ENCODE results near the gene KRT3.
"Not testable (repeated sequence)": the region's sequence is repeated elsewhere in the genome, so short reads cannot be mapped to it uniquely, and the experiment has no call there.

Gene KRT3

DNA sequence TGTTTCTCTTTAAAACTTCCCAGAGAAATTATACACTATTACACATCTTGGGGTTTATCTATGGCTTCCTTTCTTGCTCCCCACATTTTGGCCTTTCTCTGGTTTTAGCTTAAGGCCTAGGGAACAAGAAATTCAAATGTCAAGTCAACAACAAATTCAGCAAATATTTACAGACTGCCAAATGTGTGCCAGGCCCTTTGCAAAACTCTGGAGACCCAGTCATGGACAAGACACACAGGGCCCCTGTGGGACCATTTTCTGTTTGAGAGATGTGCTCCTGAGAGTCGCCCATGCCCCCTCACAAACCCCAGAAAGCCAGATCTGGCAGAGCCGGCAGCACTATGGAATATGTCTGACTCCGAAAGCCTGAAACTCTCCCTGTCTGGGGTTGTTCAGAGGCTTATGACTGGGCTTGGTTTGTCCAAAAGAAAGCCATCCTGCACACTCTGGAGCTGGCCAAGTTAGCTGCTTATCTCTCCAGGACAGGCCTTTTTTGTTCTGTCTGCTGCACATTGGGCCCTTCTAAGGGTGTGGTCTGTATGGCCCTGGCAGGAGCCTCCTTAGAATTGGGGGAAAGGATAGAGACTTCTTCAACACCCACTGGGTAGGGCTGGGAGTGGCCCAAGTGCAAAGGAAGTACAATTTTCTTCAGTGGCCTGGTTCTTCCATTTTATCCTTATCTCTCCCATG, 1.1 kb upstream of the KRT3 start:
- DNase-seq = no peak

DNA sequence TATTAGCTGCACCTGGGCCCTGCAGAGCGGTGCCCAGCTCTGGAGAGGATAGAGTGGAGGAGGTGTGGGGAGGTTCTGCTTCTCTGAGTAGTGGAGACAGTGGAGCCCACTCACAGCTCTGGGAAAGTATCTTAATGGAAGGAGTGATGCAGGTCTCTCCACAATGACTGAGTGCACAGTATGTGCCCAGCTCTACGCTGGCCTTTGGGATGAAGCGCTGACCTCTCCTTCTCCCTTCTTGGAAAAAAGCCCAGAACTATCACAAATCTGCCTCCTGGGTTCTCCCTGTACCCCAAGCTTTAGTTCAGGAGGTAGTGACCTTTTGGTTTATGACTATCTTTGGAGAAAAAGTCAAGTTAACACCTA, 495 bp upstream of the KRT3 start:
- DNase-seq = no peak

DNA sequence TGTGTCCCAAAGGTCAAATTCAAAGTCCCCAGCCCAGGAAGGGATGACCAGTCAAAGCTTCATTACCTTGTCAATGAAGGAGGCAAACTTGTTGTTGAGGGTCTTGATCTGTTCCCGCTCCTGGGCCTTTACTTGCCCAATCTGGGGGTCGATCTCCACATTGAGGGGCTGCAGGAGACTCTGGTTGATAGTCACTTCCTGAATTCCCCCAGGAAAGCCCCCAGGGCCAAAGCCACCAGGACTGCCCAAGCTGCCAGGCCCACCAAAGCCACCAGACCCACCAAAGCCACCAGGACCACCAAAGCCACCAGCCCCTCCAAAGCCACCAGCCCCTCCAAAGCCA, 614 bp downstream of the KRT3 start:
- DNase-seq = not testable (repeated sequence)

DNA sequence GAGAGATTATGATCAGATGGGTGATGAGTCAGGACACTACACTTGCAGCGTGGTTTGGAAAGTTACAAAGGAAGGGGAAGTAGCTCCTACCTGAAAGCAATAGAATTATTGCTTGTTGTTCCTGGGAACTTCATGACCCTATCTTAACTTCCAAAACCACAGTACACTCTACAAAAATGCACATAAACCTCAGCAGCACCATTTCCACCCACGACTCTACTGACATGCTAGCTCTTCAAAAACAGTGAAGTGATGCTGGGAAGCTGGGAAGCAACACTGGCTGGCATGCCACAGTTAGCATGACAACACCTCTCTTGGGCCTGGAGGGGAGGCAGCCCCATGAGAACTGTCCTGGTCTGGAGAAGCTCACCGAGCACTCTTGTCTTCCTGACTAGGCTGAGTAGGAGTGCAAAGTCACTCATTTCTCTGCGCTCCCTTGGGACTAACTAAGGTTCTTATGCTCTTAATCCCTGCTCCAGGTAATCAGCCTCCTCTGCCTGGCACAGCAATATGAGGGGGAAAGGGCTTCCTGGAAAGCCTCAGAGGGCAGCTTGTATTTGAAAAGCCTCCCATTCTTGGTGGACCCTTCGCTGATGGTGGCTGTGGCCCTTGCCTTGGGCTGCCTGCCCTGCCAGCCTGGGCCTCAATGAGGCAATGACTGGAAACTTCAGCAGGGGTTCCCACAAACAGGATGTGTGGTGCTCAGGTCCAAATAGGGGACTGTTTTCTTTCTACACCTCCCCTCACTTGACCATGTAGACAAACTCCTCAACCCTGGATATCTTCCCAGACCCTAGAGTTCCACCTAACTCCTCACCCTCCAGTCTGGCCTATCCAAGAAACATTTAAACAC, 1.2 kb downstream of the KRT3 start:
- no peak for DNase-seq

DNA sequence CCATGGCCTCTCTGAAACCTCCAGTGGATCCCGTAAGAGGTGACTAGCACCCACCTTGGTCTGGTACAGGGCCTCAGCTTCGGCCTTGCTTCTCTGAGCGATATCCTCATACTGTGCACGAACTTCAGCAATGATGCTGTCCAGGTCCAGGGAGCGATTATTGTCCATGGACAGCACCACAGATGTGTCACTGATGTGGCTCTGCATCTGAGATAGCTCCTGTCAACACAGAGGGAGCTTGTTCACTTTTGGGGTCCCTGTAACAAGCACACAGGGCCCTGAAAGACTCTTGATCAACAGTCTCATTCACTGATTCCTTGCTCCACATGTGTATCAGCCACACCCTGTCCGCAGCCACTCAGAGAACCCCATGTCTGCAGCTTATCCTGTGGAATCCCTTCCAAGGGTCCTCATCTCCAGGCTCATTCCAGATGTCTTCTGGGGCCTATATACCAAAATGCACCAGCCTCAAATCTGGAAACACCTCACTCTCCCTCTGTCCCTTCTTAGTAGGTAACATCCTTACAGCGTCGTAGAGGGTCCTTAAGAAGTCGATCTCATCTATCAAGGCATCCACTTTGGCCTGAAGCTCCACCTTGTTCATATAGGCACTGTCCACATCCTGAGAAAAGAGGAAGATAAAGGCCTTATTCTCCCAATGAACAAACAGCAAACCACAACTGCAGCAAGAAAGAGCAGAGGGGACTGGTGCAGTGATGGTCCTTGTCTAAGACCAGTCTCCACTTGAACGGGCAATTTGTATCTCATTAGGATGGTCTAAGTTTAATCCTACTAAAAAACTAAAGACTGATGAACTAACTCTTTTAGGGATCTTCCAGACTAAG, 3.5 kb downstream of the KRT3 start:
- no peak for DNase-seq

DNA sequence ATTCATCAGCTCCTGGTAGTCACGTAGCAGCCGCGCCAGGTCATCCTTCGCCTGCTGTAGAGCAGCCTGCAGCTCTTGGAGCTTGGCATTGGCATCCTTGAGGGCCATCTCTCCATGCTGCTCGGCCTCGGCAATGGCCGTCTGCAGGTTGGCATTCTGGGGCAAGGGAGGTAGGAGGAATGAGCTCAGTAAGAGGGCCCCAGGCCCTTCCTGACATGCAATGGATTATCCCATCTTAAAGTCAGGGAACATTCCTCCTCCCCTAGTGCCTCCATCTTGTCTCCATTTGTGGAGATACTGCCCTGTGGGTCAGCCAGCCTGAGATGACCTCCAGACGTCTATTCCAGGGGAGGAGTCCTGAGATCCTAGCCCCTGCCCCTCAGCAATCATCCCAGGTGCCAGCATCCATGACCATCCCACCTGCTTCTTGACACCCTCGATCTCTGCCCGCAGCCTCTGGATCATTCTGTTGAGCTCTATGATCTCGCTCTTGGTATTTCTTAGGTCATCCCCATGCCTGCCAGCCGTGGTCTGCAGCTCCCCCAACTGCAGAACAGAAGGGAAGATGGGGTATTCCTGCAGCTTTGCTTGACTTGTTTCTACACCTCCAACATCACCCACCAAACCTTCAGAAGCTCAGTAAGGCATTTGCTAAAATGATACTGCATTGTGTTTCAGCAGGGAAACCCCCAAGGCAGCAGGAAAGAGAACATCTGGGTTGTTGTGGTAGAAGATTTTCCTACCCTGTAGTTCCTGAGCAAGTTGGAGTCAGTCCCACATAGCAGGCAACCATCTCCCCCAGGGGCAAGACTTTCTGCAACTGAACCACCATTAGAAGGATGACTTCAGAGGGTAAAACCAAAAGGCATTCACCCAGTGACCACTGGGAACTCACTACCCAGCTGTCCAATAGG, 4.4 kb downstream of the KRT3 start:
- no peak for DNase-seq

DNA sequence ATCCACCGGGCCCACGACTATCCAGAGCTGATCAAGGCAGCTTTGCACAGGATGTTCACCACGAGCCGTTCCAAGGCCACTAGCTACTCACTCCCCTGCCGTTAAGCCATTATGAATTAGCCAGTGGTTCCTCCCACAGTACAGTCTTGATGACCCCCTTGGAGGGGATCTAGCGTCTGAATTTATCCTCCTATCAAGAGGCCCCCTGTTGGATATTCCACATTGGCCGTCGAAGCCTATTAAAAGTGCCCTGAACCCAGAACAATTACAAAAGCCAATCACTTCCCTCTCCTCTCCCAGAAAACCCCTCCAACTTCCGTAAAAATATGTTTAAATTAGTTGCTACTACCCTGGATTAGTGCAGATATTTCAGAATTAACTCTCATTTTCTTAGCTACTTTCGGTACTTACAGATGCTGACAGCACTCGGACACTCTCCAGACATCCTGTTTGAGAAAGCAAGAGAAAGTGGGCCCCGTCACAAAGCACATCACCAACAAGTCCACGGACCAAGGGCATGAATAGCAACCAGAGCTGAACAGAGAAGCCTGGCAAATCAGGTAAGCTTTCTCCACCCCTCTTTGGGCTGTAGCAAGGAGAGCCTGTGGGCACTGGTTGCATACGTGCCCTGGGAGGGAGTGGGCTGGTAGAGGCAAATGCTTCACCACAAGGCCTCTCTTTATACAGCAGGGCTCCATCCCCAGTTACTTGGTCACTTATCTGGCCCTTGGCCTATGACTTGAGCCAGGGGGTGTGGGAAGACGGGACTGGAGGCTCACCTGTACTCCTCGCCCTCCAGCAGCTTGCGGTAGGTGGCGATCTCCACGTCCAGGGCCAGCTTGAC, 5.3 kb downstream of the KRT3 start:
- DNase-seq = no peak

DNA sequence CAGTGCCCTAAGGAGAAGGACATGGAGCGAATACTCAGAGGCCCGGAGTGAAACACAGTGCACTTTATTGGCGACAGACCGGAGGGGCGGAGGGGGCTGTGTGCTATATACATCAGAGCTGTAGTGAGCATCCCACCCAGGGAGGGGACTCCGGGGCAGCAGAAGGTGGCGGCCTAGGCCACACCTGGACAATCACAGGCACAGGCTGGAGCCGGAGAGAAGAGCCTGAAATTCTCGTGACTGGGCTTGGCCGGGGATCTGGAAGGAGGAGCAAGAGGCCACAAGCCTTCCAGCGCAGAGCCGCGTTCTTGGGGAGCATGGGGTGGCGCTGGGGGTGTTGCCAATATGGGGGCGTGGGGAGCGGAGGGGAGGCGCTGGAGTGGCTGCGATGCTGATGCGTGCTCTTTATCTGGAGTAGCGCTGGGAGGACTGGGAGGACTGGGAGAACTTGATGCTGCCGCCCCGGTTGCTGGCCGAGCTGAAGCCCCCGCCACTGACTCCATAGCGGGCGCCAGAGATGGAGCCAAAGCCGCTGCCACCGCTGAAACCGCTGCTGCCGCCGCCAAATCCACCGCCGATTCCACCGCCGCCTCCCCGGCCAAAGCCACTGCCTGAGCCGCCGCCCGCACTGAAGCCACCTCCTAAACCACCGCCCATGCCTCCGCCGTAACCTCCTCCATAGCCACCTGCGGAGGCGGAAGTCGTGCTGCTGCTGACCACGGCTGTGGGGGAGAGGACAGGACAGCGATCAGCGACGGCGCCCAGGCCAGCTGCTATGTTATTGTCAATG, 6.1 kb downstream of the KRT3 start:
- DNase-seq = peak; percentile 55

DNA sequence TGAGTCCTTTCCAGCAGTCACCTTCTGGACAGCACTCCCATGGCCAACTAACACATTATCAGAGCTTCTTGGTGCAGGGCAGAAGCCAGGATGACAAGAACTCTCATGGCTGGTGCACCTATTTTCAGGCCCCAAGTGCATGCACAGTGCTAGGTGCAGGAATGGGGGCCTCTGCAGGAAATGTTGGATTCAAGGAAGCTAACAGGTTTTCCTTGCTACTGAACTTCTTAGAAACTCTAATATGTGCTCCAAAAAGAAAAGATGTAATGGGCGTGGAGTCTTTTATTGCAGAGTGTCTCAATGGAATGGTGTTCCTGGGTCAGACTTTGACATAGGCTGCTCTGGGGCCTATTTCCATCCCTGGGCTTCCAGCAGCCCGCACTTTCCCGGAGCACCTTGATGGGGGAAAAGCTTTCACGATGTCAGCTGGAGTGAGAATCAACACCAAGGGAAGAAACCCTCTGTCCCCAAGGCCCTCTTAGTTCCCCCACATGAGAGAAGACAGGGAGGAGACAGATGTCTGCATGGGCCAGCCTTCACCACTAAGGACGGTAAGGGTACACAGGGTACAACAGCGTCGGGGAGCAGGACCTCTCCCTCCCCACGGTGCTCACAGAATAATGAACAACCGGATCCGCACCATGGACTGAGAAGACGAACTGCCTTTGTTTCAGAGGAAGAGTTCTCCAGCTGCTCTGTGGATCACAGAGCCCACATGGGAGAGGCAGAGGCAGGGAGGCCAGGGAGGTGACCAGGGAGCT, 6.9 kb downstream of the KRT3 start:
- no peak for DNase-seq

DNA sequence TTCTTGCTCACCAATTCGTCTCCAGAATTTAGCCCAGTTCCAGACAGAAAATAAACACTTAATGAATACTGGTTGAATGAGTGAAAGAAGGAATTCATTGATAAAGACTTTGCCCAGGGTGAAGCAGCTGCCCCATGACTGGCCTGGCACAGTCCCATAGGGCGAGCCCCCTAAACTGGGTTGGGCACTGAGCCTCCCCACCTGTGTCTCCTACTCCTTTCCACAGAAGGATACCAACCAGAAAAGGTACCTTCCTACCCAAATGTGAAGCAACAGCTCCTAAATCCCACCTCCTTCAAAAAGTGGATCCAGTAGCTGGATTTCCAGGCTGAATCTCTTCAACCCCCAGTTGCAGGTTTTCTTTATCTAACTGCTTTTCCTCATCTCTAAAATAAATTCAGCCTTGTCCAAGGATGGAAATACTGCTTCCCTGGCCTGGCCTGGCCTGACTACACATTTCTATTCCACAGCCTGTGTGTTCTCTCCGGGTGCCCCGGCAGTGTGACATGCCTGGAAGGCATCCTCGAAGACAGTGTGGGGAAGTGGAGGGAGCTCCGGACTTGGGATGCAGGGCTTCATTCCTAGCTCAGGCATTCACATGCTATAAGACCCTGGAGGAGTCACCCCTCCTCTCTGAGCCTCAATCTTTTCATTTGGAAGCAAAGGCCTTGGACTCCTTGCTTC, 7.6 kb downstream of the KRT3 start:
- DNase-seq = no peak

DNA sequence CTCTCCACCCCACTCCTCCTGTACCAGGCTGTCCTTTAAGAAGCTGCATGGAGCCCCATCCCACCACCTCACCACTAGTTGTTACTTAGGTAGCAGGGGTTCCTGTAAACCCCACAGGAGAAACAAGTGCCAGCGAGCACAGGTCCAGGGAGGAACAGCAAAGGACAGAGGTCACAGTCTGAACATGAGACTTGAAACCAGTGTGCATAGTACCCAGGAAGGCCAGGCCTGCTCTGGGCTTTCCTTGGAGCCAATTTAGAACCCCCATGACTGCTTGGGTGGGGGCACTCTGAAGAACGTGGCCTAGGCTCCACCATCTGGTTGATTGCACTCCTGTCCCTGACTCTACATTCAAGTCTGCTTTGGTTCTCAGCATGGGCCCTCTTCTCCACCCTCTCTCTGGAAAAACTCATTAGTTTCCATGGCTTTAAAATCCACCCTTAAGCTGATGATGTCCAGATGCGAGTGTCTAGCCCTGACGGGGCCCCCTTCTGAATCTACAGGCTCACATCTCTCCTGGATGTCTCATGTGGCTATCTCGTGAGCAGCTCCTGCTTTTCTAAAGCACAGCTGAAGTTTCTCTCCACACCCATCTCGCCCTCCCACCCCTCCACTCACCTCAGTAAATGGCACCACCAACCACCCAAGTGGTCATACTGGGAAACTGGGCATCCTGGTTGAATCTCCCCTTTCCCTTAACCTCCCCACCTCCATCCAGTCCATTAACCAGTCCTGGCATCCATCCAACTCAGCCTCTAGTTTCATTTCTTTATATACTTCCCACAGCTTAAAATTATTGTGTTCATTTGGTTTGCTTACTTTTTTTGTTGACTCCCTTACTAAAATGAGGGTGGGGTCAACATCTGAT, 8.4 kb downstream of the KRT3 start:
- peak; percentile 47 for DNase-seq

DNA sequence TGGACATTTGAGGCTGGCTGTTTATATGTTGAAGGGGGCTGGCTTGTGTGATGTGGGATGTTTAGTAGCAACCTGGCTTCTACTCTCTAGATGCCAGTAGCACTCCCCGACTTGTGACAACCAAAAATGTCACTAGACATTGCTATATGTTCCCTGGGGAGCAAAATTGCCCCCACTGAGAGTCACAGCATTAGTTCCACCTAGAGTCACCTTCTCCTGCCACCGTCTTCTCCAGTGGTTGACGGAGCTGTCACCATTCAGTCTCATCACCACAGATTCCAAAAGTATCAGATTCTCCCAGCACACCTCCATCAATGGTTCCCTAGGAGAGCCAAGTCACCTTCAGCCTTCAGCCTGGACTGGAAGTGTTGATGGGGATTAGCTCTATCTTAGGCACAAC, 11.0 kb downstream of the KRT3 start:
- DNase-seq = no peak

DNA sequence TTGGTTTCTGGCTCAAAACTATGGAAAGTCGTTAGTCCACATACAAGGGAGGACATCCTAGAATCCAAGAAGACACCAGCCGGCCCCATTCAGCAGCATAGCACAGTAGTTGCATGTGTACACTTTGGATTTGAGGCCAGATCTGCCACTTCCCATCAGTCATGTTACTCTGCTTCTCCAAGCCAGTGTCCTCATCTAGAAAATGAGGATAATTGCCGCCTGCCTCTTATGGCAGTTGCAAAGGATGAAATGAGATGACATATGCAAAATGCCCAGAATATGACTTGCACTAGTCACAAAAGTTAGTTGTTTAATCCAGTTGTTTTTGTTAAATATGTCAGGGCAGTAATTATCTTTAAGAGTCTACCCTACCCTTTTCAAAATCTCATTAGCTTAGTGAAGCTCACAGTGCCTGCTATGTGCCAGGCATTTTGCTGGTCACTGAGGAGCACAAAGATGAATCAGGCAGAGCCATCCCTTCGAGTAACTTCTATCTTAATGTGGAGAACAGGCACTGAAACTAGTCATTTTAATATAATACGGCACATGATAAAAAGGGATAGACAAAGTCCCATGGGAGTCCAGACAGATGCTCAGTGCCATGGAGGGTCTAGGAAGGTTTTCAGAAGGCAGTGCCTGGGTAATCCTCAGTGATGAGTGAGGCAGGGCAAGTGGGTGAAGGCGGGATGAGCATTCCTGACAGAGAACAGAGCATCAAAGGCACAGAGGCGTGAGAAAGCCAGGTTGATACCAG, 12.2 kb downstream of the KRT3 start:
- no peak for DNase-seq

DNA sequence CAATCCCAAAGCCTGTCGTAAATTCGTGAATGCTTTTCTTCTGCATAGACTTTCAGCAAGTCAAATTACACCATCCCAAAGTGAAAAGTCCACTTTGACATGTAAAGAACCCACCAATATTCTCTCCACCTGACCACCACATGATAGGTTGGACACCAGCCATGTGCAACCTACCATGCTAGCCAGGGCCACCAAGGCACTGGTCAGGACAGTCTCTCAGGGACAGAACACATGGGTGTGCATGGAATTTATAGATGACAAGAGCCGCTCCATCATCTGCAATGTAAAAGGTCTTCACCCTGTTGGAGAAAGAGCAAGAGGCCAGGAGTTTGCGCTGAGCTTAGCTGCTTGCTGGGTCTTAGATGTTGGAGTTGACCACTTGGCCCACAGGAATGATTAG, 13.4 kb downstream of the KRT3 start:
- DNase-seq = no peak

DNA sequence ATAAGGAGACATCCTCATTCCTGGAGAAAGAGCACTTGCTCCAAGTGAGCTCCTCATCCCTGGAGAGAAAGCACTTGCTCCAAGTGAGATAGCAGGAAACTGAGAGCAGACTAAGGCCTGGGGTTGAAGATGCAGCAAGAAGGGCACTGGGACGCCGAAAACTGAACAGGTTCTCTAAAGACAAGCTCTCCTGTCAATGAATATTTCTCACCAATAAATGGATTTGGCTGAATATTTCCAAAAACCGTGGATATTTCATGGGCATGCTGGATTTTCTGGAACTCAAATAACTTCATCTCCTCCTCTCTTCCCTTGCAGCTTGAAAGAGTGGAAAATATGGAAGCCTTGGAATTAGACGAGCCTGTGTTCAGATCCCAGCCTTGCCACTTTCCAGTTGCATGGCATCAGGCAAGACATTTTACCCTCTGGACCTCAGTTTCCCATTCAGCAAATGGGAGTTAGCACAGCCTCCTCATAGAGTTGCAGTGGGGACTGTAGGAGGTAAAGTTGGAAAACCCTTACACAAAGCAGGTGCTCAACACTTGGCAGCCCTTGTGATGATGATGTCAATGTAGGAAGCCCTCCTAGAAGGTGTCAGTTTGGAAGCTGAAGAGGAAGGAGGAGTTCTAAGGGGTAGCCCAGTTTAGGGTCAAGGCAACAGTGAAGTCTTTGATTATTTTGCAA, 14.4 kb downstream of the KRT3 start:
- no peak for DNase-seq

DNA sequence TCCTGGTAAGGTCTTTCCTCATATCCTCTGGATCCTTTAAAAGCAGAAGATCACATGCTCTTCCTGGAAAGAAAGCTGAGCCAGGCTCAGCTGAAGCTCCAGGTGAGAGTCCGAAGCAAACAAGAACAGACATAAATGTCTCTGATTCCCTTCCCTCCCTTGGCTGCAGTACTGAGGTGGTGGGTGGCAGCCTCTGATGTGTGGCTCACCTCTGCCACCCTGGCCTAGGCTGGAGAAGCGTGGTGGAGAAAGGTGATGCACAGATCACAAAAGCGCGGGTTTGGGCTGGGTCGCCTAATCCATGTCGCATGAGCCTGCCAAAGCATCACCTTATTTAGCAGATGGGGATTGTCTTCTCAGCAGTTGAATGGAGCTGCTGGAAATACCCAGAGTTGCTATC, 16.0 kb downstream of the KRT3 start:
- DNase-seq = no peak

DNA sequence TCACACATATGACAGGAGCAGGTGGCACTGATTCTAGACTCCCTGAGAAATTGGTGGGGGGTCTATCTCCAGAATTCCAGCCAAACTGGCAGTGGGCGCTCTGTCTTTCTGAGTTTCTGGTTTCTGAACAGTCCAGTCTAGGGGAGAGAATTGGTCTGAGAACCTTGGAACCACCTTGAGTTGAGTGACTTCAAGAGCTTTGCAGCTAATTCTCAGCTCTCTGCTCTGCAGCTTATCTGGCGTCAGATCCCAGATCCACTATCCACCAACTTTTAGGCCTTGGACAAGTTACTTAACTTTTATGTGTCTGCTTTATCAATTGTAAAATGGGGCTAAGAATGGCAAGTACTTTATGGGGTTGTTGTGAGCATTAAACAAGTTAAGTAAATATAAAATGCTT, 17.1 kb downstream of the KRT3 start:
- DNase-seq = no peak
